ENCODE results near the gene IMPA2. TPM values are rescaled to one million over a fixed set of nuclear protein-coding genes. Genes with fewer than 3 reads are reported as not detected.
"Not testable (repeated sequence)": the region's sequence is repeated elsewhere in the genome, so short reads cannot be mapped to it uniquely, and the experiment has no call there.

Gene IMPA2
- total RNA-seq, 4 donors from 2014 or later: 50.1 to 290 (median 84.6) TPM

- Histone ChIP-seq H3K27ac (peak overlapping the region in 2 of 4 donors; percentile 46 to 47), H3K4me3 (peak overlapping the region in 2 of 4 donors; percentile 14 to 27), H3K4me1 (no peaks in the 10 kb centered on the region), H3K36me3 (no peaks in the 10 kb centered on the region), H3K27me3 (no peaks in the 10 kb centered on the region), H3K9me3 (no peaks in the 10 kb centered on the region)
- TF ChIP-seq EP300 (IDR thresholded peaks at IDR 0.05; ENCODE audit: low read depth) (no peak), POLR2A (IDR thresholded peaks at IDR 0.05) (no peak), CTCF (IDR thresholded peaks at IDR 0.05) (no peak), POLR2AphosphoS5 (IDR thresholded peaks at IDR 0.05) (no peak)
- no peak for DNase-seq
- in situ Hi-C loops (cut with MboI; ENCODE audit: low pct_ligation_motif_present in 1 of 4, low pct_unique_long_range_greater_than_20kb in 1 of 4, low sequenced_read_pairs in 3 of 4): no loop called here
- WGBS, 2 donors (ENCODE audit: low coverage in 1 of 2): 44% methylated on average over 42 of the region's 59 CpGs; no CpG with 5 or more reads in 1 of the 2 donors
- intact Hi-C loops (cut with DNase I; ENCODE audit: low total_unique reads): no loop called here
Measured at GRCh38 chr18:12076424-12077140, 95.3 kb downstream of the IMPA2 start.

GRCh38 chr18:12077994-12078393 lies 96.7 kb downstream of the IMPA2 start:
- DNase-seq; H3K9me3 ChIP-seq; H3K27ac ChIP-seq; H3K36me3 ChIP-seq; H3K27me3 ChIP-seq; in situ Hi-C loops (cut with MboI; ENCODE audit: low pct_ligation_motif_present in 1 of 4, low pct_unique_long_range_greater_than_20kb in 1 of 4, low sequenced_read_pairs in 3 of 4); H3K4me3 ChIP-seq; H3K4me1 ChIP-seq; intact Hi-C loops (cut with DNase I; ENCODE audit: low total_unique reads): not testable (repeated sequence)
- WGBS, 2 donors (ENCODE audit: low coverage in 1 of 2): 0 to 50% methylated on average over 1 of the region's 4 CpGs

- H3K27me3 ChIP-seq: no peaks in the 10 kb centered on the region
- H3K27ac ChIP-seq: no peak overlapping the region
- WGBS, 2 donors (ENCODE audit: low coverage in 1 of 2): 62 to 75% methylated on average over 6 of the region's 6 CpGs
- intact Hi-C loops (cut with DNase I; ENCODE audit: low total_unique reads) (no loop called here), in situ Hi-C loops (cut with MboI; ENCODE audit: low pct_ligation_motif_present in 1 of 4, low pct_unique_long_range_greater_than_20kb in 1 of 4, low sequenced_read_pairs in 3 of 4) (no loop called here)
- H3K4me1 ChIP-seq: no peaks in the 10 kb centered on the region
- DNase-seq: no peak
- TF ChIP-seq POLR2A (IDR thresholded peaks at IDR 0.05) (no peak), POLR2AphosphoS5 (IDR thresholded peaks at IDR 0.05) (no peak), CTCF (IDR thresholded peaks at IDR 0.05) (no peak), EP300 (IDR thresholded peaks at IDR 0.05; ENCODE audit: low read depth) (no peak)
- no peaks in the 10 kb centered on the region for H3K9me3 ChIP-seq
- H3K36me3 ChIP-seq: no peaks in the 10 kb centered on the region
- no peak overlapping the region for H3K4me3 ChIP-seq
Measured at GRCh38 chr18:12079491-12080237, 98.4 kb downstream of the IMPA2 start.

Small RNAs within 50 kb of the gene (small RNA-seq; reads per million reads assigned to genes)
- gene AP001542.1: 0 reads per million in 4 donors

Other genes starting within 250 kb of the IMPA2 start
- gene CHMP1B, start 130.1 kb upstream of the IMPA2 start, total RNA-seq: 10 to 100 TPM; 39.0 to 82.1 (median 62.2) TPM
- gene MPPE1, start 73.2 kb upstream of the IMPA2 start, total RNA-seq: 10 to 100 TPM; 24.7 to 83.4 (median 55.8) TPM
- gene ANKRD62, start 112.3 kb downstream of the IMPA2 start, total RNA-seq: 1 to 10 TPM in 1 of 4 donors, under 1 TPM in 2, not detected in 1; 0.20 to 1.4 (median 0.32) TPM